GM18507 (cell line): ENCODE measurements around the gene WDR1.
A peak's percentile ranks its signal among the peaks of the same experiment; 100 is the strongest.

Source experiments
- DNase-seq: peaks from one replicate; pipeline ENCODE4 v3.0.0; 2011; ENCODE audit warnings: low read depth; ENCODE audit not compliant: insufficient read length; ENCODE audit errors: extremely low spot score
- FAIRE-seq: peaks from 2 replicates; lab custom pipeline; 2011; peaks lifted over from hg19 to GRCh38; lab: Jason Lieb, UNC

Gene WDR1, protein sequence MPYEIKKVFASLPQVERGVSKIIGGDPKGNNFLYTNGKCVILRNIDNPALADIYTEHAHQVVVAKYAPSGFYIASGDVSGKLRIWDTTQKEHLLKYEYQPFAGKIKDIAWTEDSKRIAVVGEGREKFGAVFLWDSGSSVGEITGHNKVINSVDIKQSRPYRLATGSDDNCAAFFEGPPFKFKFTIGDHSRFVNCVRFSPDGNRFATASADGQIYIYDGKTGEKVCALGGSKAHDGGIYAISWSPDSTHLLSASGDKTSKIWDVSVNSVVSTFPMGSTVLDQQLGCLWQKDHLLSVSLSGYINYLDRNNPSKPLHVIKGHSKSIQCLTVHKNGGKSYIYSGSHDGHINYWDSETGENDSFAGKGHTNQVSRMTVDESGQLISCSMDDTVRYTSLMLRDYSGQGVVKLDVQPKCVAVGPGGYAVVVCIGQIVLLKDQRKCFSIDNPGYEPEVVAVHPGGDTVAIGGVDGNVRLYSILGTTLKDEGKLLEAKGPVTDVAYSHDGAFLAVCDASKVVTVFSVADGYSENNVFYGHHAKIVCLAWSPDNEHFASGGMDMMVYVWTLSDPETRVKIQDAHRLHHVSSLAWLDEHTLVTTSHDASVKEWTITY

GRCh38 chr4:10116569-10117358, at the start of gene WDR1:
Gene WDR1, minus strand, starts transcription at chr4:10116799. Its CDS starts 133 bp downstream, at chr4:10116666.
- peak; percentile 79 for FAIRE-seq
- DNase-seq: peak; percentile 90

GRCh38 chr4:10164877-10165283, 48.3 kb upstream of the WDR1 start:
- DNase-seq (no peak), FAIRE-seq (no peak)

DNA sequence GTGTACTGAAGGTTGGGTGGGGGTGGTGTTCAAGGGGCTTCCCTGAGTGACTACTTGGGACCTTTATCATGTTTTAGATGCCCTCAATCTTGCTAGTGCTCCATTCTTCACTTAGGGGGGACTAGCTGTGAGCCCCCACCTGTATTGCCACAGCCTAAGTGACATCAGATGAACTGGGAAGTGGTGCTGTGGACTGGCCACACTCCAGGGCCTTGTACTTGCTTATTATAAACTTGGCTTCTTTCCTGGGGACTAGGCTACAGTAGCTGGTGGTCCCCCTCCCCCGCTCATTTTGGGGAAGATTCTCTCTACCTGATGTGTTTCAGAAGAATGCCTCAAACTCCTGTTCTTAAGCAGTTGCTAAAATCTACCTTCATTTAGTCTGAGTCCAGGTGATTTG, 46.7 kb upstream of the WDR1 start:
- DNase-seq (no peak), FAIRE-seq (no peak)

DNA sequence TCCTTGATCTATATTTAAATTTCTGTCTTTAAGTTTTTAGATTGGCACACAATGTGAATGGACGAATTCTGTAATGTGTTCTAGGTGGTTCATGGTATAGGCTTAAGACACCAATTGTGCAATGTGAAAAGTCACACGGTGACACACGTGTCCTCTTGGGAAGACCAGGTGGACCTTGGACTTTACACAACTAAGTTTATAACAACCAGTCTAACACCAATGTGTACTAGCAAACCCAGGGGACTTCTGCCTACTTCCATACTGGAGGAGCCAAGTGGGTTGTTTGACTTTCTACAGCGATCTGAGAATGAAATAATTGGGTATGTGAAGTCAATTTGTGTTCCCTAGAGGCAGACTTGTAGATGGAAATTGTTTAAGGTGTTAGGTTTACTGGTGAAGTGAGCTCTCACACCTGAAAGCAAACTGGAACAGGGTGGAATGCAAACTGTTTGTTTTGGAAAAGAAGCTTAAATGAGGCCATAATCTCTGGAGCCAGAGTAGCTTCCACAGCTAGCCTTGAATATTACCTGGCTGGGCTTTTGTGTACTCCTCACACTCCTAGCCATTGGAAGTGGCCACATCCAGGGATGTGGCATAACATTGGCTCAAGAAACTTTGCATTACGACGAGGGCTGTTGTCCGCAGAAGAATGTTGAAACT, 45.9 kb upstream of the WDR1 start:
- no peak for FAIRE-seq

DNA sequence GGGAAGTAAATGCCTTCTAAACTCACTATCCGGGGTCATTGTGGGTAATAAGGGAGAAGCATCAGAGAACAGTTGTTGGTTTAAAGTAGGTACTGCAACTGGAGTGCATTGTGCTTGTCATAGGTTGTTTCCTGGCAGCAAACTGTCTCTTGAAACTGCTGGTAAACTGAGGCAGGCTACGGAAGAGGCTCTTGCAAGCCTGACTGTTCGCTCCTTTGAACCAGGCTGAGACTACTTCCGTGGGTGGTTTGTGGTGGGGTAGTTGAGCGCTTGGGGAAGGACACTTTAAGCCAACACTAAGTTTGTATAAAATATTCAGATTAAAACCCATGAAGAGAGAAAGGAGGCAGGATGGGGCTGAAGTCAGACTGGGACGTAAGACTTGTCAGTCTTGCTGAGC, 45.2 kb upstream of the WDR1 start:
- no peak for DNase-seq
- no peak for FAIRE-seq

More for the DNA sequence above, 45.9 kb upstream of the WDR1 start:
- DNase-seq: no peak

- no peak for DNase-seq
These were observed 44.5 kb upstream of the WDR1 start for GRCh38 chr4:10161146-10161545.

DNA sequence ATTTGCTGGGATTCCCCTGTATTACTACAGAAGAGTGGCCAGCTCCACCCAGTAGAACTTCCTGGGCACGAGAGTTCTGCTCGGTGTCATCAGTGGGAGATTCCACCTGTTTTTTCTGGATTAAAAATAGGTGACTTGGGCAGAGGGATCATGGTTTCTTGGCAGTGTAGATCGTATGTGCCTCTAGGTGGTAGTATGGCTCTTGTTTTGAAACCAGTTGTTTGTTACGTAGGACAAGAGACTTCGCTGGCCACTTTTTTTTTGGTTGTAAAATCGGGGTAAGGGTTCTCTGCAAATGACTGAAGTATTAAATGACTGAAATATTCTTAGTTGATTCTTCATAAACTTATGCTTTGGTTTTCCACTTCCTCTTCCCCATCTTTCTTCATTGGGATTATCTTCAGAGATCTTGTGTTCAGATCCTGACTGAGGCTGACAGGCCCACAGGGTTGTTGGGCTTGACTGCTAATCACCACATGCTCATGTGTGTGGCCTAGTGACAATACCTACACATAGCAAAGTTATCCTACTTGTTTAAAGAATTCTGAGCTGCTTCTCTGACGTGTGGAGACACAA, 43.8 kb upstream of the WDR1 start:
- DNase-seq (no peak), FAIRE-seq (no peak)

More at GRCh38 chr4:10161146-10161545, 44.5 kb upstream of the WDR1 start:
- FAIRE-seq: no peak

DNA sequence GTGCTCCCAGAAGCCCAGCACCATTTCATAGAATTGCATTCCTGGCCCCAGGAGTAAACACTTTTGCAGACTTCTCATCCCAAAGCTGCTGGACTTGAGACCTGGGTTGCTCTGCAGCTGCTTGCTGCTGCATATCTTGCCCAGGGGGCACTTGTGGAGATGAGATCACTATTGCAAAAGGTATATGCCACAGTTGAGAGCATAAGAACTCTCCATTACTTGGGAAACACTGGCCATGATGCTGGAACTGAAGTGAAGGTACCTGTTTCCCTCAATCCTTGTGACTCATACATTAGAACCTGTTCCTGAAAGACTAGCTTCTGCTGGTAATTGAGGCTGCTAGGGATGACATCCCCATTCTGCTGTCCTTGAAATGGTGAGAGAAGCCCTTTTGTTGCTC, 43.1 kb upstream of the WDR1 start:
- DNase-seq: no peak
- no peak for FAIRE-seq

GRCh38 chr4:10158333-10158942, 41.8 kb upstream of the WDR1 start:
- no peak for FAIRE-seq
- no peak for DNase-seq

DNA sequence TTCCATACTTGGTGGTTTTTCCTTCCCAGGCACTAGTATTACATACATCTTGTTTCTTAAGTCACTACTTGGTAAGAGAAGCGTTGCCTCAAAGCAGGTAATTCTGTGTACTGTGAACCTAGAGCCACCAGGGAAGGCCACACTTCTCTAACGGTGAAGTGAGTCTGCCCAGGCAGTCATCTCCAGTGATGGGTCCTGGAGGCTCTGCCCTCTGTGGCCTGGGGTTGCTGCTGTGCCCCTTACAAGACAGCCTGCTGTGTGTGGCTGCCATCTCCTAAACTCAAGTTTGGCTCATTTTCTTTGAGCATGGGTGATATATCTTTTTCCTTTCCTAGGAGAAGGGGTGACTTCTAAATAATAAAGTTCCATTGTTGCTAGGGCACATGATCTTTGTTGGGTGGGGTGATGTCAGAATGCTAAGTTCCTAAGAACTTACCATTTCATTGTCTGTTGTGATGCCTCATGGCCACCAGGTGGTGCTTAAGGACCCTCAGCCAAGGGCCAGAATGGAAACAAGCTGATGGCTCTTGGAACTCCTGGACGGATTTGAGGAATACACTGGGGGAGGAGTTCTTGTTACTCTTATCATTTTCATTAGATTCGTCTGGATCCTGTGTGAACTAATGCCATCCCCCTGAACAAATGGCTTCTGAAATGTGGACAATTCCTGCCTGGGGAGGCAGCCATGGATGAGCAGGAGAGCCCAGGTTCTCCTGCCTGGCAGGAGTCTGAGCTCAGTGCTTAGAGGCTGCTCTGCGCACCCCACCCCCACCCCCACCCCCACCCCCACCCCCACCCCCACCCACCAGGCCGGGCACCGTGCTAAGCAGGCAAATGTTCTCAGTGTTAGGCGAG, 41.1 kb upstream of the WDR1 start:
- FAIRE-seq (peak; percentile 84), DNase-seq (peak; percentile 51)

DNA sequence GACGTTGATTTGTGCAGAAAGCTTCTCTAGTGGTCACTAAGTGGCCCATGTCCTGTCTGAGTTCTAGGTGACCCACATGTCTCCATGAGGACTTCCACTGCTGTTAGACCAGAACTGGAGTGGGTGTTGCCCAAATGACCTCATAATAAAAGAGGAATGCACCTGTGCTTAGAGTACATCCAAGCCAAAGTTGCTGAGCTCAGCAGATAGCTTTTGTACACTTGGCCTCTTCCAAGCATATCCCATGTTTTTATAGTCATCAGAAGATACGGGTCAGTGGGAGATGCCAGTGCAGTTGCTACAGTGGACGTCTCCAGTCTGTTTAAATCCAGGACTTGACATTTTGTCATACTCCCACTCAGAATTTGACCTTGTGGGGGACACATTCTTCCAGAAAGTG, 37.6 kb upstream of the WDR1 start:
- no peak for FAIRE-seq
- DNase-seq: no peak

DNA sequence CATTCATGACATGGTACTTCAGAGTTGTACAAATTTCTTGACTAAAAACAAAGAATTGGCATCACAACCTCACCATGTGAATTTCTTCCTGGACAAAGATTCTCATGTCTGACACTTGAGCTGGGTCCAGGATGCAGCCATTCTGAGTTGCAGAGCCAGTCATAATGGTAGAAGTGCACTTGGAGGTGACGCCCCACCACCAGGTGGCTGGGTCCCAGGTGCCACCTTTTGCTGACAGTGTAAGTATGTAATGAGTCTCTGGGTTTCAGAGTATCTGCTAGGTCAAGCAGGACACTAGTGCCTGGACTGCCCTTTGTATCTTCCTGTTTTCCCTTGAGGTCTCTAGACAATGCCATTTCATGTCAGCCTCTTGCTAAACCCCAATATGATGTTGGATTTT, 36.6 kb upstream of the WDR1 start:
- FAIRE-seq (no peak), DNase-seq (no peak)

DNA sequence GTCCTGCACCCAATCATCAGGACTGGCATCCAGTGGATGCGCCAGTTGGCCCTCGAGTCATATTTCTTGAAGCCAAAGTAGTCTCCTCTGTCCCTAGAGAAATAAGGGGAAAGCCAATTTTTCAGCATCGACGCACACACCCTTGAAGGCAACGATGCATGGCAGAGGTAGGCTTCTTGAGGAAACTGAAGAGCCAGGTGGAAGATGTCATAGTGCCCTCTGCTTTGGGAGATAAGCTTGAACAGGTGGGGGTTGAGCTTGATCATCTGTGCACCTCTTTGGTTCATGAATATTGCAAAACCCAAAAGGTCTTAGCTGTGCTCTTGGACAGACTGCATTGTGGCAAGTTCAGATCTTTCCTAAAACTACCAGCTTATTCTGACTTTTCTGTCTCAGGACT, 34.6 kb upstream of the WDR1 start:
- DNase-seq (no peak), FAIRE-seq (peak; percentile 77)

DNA sequence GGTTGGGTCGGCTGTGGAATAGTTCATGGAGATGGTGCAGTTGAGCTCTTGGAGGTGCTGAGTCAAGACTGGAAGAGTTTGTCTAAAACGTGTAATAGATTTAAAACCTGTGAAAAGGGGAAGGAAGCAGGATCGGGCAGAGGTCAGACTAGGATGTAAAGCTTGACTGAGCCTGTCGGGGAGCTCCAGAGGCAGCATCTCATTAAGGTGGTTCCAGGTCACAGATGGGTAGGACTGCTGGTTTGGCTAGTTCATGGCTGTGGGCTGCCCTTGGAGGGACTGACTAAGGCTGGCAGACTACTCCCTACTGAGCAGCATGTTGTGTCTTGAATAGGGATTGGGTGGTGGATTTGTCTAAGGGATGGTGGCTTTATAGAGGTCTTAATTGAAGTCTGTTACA, 28.4 kb upstream of the WDR1 start:
- DNase-seq (no peak), FAIRE-seq (no peak)

GRCh38 chr4:10144479-10144878, 27.9 kb upstream of the WDR1 start:
- FAIRE-seq: no peak
- DNase-seq: no peak

DNA sequence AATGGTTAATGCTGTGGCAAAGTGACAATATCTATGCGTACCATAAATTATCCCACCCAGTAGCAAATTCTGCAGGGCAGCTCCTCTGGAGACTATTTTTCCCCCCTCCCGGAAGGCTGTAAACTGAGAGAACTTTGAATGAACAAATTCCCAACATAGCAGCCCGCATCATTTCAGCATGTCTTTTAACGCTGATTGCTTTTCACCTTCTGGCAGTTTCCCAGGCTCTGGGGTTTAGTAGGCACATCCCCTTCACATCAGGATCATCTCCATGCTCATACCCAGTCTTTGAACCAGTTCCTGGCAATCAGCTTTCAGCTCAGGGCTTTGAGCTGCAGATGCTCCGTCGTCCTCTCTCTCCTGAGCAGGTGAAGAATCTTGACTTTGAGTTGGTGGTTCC, 26.6 kb upstream of the WDR1 start:
- no peak for DNase-seq
- FAIRE-seq: no peak

GRCh38 chr4:10140866-10141759, 24.5 kb upstream of the WDR1 start:
- FAIRE-seq (no peak), DNase-seq (no peak)
